Stimulated activated CD4-positive, alpha-beta T cell treated with anti-CD3 and anti-CD28 coated beads, Interleukin-12 subunit alpha, Interleukin-12 subunit beta, amount 100 ng/mL, for 4 hours (primary cell): ENCODE results near the gene CDK5R1.

Experiments
- DNase-seq: peaks from one replicate; pipeline ENCODE4 v3.0.0-alpha.2; 2020

Gene CDK5R1

GRCh38 chr17:32494621-32495358 lies 8.0 kb downstream of the CDK5R1 start:
- DNase-seq = no peak

DNA sequence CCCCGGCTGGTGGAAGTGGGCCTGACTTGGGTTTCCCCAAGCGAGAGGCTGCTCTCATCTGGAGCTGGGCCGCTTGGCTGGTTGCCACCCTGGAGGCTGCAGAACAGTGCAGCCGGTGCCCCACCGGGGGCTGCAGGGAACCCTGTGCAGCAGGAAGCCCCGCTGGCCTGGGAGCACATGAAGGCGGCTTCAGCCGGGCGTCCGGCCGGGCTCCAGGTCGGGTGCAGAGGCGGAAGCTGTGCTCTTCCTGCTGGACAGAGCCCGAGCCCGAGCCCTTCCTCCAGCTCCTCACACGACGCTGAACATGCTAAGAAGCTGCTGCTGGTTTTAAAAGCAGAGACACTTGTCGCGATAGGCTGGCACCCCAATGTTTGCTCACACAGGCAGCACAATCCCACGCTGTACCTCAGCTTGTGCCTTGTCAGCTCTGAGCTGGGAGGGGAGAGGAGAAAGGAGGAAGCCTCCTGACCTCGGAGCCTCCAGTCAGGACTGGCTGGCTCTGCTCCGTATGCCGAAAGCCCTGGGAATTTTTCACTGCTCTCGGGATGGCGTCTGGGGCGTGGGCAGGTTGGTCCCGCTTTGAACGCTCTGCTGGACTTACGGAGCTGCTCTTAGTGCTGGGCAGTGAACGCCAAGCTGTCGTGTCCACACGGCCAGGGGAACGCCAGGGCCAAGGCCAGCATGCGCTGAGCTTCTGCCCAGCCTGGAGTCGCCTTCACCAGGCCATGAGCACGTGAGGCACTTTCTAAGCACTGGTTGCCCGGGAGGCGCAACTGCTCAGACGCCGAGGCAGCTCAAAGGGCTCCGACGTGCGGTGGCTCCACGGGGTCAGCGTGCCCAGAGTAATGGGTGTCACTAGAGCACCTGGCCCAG lies 8.8 kb downstream of the CDK5R1 start:
- no peak for DNase-seq

- DNase-seq = no peak
These were observed 9.7 kb downstream of the CDK5R1 start for GRCh38 chr17:32496395-32497073.

- DNase-seq = no peak
These were observed 10.8 kb downstream of the CDK5R1 start for GRCh38 chr17:32497431-32498205.

DNA sequence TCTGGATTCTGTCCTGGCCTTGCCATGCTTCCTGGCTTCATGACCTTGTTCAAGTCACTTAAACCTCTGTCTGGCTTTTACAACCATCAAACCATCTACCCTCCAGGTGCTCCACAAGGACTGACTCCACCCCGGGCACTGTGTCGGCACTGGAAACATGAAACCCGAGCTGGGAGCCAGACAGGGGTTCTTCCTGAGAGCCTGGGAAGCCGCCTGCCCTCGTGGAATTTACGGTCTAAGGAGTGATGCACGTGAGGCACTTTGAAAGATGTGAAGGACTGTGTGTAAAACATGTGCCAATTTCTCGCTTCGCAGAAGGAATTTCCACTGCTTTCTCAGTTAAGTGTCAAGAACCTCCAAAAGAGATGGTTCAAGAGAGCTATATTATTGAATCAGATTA lies 11.6 kb downstream of the CDK5R1 start:
- DNase-seq = no peak

DNA sequence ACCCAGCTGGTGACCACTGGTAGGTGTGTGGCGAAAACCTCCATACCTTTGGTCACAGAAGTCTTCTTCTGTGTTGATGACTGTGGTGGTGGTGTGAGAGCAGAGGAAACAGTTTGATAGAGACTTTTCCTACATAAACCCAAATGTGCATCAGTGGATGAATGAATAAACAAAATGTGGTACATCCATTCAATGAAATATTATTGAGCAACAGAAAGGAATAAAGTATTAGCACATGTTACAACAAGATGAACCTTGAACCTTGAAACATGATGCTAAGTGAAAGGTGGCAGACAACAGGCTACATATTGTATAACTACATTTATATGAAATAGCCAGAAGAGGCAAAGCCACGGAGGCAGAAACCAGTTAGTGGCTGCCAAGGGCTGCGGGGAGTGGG lies 15.2 kb downstream of the CDK5R1 start:
- no peak for DNase-seq

DNA sequence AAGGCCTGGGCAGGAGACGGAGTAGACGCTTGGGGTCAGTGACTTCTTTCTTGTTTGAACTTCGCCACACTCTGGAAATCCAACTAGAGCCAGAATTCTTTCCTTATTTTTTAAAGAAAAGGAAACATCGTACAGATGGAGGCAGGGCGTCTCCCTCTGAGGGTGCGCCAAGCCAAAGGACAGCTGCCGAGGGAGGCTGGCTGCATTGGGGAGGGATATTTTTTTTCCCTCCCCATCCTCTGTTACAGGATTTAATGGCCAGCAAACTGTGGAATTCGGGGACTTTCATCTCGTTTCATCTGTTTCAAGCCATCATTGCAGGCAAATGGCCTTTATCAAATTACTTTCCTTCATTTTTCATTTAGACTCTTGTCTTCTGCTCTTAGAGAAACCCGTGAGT lies 15.9 kb downstream of the CDK5R1 start:
- no peak for DNase-seq

- DNase-seq = no peak
These were observed 16.7 kb downstream of the CDK5R1 start for GRCh38 chr17:32503251-32504165.

DNA sequence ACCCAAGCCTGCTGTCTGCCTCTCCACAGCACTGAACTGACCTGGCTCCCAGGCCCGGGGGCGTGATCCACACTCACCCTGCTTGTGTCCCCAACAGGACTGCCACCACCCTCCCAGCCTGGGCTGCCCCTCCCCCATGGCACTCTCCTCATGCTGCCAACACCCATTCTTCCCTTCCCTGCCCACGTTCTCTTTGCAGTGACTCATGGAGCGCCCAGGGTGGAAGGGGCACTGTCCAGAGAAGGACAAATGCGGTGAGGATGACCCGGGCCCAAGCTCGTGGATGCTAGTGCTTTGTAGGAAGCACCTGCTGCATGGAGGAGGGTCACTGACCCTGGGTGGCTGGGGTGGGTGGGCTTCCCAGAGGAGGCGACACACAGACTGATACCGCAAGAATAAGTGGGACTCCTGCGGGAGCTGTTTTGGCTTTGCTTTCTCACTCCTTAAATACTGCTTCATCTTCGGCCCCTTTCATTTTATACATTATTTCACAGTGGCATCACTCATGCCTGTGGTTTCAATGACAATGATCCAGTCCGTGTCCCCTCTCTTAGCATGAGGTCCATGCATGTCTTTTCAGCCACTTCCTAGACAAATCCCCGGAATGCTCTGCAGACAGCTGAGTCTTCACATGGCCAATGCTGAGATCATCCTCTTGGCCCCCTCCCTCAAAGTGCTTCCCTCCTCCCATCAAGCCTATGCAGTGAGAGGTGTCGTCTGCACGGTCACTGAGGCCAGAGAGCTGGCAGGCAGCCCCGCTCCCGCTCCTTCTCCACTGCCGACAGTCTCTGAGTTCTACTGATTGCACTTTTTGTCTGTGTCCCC lies 17.6 kb downstream of the CDK5R1 start:
- DNase-seq = no peak

DNA sequence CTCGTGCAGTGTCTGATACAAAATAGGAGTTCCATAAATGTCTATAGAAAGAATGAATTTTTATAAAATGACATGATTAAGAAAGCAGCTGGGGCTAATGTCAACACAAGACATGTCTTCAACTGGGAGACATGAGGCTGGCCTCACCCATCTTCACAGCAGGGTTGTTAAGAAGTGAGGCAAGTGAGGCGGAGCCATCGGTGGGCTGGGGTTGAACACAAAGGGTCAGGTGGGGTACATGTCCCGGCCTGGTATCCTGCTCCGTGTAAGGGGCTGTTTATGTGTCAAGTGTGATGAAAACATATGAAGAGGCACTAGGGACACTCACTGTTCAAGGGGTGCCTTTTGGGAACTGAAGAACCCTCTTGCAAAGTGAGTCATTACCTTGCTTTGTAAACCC lies 22.1 kb downstream of the CDK5R1 start:
- DNase-seq = no peak

GRCh38 chr17:32510466-32510865 lies 23.7 kb downstream of the CDK5R1 start:
- DNase-seq = no peak

DNA sequence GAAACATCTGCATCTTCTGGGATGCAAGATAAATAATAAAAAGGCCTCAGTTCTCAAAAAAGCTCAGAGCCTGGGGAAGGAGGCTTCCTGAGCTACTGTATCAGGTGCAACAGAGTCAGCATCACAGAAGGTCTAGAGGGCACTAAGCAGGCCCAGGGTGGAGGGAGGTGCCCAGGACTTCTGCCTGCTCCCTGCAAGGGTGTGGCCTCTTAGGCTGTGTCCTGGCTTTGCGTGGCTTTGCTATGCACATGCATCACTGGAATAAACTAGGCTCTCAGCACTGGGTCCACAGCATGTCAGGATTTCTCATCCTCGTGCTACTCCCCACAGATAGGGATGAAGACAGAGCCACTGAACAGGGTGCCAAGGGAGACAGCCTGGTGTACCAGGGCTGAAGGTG lies 25.5 kb downstream of the CDK5R1 start:
- DNase-seq = no peak

DNA sequence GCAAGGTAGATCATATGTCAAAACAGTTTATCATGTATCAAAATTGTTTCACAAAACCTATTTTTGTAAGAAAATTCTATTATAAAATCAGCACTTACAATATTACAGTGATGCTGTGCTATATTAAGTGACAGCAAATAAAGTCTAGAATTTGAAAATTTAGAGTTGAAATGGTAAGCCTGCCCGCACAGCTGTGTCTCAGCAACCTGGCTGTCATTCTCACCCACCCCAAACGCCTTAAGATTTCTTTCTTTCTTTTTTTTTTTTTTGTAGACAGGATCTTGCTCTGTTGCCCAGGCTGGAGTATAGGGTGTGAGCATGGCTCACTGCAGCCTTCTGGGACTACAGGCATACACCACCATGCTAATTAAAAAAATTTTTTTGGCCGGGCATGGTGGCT lies 26.8 kb downstream of the CDK5R1 start:
- no peak for DNase-seq

- no peak for DNase-seq
These were observed 27.8 kb downstream of the CDK5R1 start for GRCh38 chr17:32514606-32515005.

DNA sequence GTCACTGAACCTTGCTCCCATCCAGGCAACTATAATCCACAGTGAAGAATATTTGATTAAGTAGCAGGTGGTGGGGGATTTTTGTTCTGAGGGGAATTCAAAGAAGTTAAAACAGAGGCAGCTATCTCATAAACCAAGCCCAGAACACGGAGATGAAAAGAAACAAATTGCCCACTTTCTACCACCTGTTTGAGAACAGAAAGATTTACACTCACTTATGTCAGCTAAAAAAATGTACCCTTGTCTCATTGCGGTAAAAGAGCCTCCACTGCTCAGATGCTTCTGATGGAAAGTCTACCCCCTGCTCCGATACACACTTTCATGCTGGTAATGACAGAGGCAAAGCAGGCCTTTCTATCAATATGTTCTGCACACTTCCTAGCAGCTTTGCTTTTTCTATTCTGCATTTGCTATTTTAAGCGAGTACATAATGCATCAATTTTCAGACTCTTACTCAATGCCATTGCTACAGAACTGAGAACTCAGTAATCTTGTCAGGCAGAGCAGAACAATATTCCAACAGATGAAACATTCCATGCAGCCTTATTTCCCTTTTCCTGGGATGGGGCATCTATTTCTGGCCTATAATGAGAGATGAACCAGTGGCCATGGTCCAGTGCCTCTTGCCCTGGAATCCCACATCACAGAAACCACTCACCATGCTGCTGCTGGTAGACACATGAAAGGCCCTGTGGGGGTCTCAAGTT lies 29.0 kb downstream of the CDK5R1 start:
- no peak for DNase-seq

GRCh38 chr17:32516450-32516849 lies 29.7 kb downstream of the CDK5R1 start:
- DNase-seq = no peak

GRCh38 chr17:32516940-32517701 lies 30.3 kb downstream of the CDK5R1 start:
- DNase-seq = no peak

DNA sequence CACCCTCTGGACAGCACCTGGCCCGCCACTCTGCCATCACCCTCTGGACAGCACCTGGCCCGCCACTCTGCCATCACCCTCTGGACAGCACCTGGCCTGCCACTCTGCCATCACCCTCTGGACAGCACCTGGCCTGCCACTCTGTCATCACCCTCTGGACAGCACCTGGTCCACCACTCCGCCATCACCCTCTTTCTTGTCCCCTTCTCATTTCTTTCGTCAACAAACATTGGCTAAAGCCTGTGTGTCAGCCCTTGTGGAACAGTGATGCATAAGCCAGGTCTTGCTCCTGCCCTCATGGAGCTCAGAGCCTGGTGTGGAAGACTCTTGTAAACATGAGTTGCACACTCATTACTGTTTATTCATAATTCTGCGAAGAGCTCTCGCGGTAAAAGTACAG lies 31.2 kb downstream of the CDK5R1 start:
- no peak for DNase-seq

GRCh38 chr17:32518646-32519227 lies 31.9 kb downstream of the CDK5R1 start:
- no peak for DNase-seq
